Ureter (tissue), 1 donor: ENCODE data around the gene NDUFAF3. TPM values are rescaled to one million over a fixed set of nuclear protein-coding genes. Genes with fewer than 3 reads are reported as not detected.

Source experiments
- DNase-seq: peaks from one replicate; pipeline ENCODE4 v3.0.0-alpha.2; 2020; ENCODE audit warnings: low spot score
- total RNA-seq: library from RNA; stranded (reverse); gene quantifications from one replicate; pipeline ENCODE4 v1.2.4, GENCODE V29; 2023
- donor health status: DM: yes; HTN: yes; CAD: no.

The NDUFAF3 gene
- total RNA-seq, 1 donor from 2014 or later, result 122 TPM

DNA sequence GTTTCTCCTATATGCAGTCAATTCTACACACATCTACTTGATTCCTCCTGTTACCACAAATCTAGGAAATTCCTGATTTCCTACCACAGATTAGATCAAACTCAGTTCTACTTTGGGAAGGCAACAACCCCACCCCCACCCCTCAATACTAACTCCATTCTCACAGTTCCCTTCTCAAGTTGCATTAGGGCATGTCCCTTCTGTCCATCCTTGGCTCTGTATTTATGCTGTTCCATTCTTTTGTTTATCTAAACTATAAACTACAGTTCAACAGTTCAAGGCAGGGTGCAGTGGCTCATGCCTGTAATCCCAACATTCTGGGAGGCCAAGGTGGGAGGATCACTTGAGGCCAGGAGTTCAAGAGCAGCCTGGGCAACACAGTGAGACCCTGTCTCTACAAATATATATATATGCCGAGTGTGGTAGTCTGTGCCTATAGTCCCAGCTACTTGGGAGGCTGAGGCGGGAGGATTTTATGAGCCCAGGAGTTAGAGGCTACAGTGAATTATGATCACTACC, 32.5 kb downstream of the NDUFAF3 start:
- no peak for DNase-seq

DNA sequence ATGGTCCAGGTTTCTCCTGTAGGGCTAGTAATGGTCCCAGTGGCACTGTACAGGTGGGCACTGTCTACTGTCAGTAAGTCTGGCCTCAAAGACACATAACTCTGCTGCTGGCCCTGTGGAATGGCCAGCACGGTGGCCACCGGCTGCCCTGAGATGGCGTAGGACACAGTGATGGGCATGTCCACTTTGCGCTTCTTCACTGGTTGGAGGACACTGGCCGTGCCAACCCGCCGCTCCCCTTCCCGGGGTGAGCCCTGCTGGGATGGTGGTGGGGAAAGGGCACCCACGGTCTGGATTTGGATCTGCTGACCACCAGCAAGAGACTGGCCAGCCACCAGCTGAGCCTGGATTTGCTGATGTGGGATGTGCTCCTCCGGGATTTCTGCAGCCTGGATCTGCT, 35.3 kb downstream of the NDUFAF3 start:
- no peak for DNase-seq

DNA sequence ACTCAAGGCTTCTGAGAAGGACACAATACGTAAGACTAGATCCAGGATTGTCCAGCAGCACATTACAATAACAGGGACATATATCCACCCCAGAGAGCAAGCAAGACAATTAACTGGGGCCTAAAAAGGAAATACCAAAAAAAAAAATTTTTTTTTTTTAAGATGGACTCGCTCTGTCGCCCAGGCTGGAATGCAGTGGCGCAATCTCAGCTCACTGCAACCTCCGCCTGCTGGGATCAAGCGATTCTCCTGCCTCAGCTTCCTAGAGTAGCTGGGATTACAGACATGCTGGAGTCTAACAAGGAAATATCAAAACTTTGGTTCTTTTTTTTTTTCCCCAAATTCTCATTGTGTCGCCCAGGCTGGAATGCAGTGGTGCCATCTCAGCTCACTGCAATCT, 36.1 kb downstream of the NDUFAF3 start:
- no peak for DNase-seq

Other genes with a start within 250 kb of the NDUFAF3 start
- gene PRKAR2A, start 174.2 kb upstream of the NDUFAF3 start, total RNA-seq, result 43.6 TPM
- gene SLC25A20, start 123.2 kb upstream of the NDUFAF3 start, total RNA-seq, result 10.9 TPM
- 123 TPM for gene ARIH2, start 103.3 kb upstream of the NDUFAF3 start, total RNA-seq
- gene P4HTM, start 31.9 kb upstream of the NDUFAF3 start, total RNA-seq, result 47.2 TPM
- gene WDR6, start 14.7 kb upstream of the NDUFAF3 start, total RNA-seq, result 210 TPM
- gene DALRD3, start 3.5 kb upstream of the NDUFAF3 start, total RNA-seq, result 37.0 TPM
- gene IMPDH2, start 7.3 kb downstream of the NDUFAF3 start, total RNA-seq, result 268 TPM
- gene QRICH1, start 72.0 kb downstream of the NDUFAF3 start, total RNA-seq, result 131 TPM
- 355 TPM for gene QARS1, start 82.6 kb downstream of the NDUFAF3 start, total RNA-seq
- gene USP19, start 98.7 kb downstream of the NDUFAF3 start, total RNA-seq, result 69.3 TPM
- 311 TPM for gene LAMB2, start 110.9 kb downstream of the NDUFAF3 start, total RNA-seq
- gene CCDC71, start 144.2 kb downstream of the NDUFAF3 start, total RNA-seq, result 32.1 TPM
- gene KLHDC8B, start 149.5 kb downstream of the NDUFAF3 start, total RNA-seq, result 36.5 TPM